ENCODE measurements around the gene CAPN13.

GRCh38 chr2:30763151-30763660 lies 44.0 kb downstream of the CAPN13 start:
- TF ChIP-seq, protein P1, sequence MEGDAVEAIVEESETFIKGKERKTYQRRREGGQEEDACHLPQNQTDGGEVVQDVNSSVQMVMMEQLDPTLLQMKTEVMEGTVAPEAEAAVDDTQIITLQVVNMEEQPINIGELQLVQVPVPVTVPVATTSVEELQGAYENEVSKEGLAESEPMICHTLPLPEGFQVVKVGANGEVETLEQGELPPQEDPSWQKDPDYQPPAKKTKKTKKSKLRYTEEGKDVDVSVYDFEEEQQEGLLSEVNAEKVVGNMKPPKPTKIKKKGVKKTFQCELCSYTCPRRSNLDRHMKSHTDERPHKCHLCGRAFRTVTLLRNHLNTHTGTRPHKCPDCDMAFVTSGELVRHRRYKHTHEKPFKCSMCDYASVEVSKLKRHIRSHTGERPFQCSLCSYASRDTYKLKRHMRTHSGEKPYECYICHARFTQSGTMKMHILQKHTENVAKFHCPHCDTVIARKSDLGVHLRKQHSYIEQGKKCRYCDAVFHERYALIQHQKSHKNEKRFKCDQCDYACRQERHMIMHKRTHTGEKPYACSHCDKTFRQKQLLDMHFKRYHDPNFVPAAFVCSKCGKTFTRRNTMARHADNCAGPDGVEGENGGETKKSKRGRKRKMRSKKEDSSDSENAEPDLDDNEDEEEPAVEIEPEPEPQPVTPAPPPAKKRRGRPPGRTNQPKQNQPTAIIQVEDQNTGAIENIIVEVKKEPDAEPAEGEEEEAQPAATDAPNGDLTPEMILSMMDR (IDR thresholded peaks at IDR 0.05; ENCODE audit: borderline replicate concordance, extremely low read depth, low read length, poor library complexity, severe bottlenecking) = no peak
- TF ChIP-seq EZH2 (IDR thresholded peaks at IDR 0.05; ENCODE audit: borderline replicate concordance, low read depth, low read length, severe bottlenecking) = no peak
